ENCODE results near the gene NEGR1.
"Not testable (repeated sequence)": the region's sequence is repeated elsewhere in the genome, so short reads cannot be mapped to it uniquely, and the experiment has no call there.

The NEGR1 gene

GRCh38 chr1:71921204-71921603 is 361.1 kb downstream of the NEGR1 start:
- no peak for DNase-seq

- DNase-seq: no peak
These were observed 361.8 kb downstream of the NEGR1 start for GRCh38 chr1:71920556-71920955.

GRCh38 chr1:71919811-71920509 is 362.4 kb downstream of the NEGR1 start:
- no peak for DNase-seq

- DNase-seq: no peak
These were observed 363.7 kb downstream of the NEGR1 start for GRCh38 chr1:71918630-71919029.

GRCh38 chr1:71916894-71917293 is 365.4 kb downstream of the NEGR1 start:
- no peak for DNase-seq

GRCh38 chr1:71914626-71915025 is 367.7 kb downstream of the NEGR1 start:
- DNase-seq: no peak

GRCh38 chr1:71908871-71909390 is 373.4 kb downstream of the NEGR1 start:
- DNase-seq: no peak

GRCh38 chr1:71908303-71908702 is 374.0 kb downstream of the NEGR1 start:
- no peak for DNase-seq

GRCh38 chr1:71899881-71900280 is 382.5 kb downstream of the NEGR1 start:
- DNase-seq: no peak

GRCh38 chr1:71888166-71888565 is 394.2 kb downstream of the NEGR1 start:
- DNase-seq: not testable (repeated sequence)

GRCh38 chr1:71885171-71885570 is 397.2 kb downstream of the NEGR1 start:
- DNase-seq: no peak

- no peak for DNase-seq
These were observed 399.7 kb downstream of the NEGR1 start for GRCh38 chr1:71882637-71883036.

GRCh38 chr1:71882226-71882625 is 400.1 kb downstream of the NEGR1 start:
- no peak for DNase-seq

GRCh38 chr1:71881611-71882010 is 400.7 kb downstream of the NEGR1 start:
- peak; percentile 68 for DNase-seq

- DNase-seq: no peak
These were observed 413.0 kb downstream of the NEGR1 start for GRCh38 chr1:71869326-71869725.

- no peak for DNase-seq
These were observed 419.6 kb downstream of the NEGR1 start for GRCh38 chr1:71862756-71863155.

- DNase-seq: no peak
These were observed 421.3 kb downstream of the NEGR1 start for GRCh38 chr1:71861022-71861421.

- DNase-seq: no peak
These were observed 422.5 kb downstream of the NEGR1 start for GRCh38 chr1:71859806-71860205.

- DNase-seq: no peak
These were observed 424.5 kb downstream of the NEGR1 start for GRCh38 chr1:71857862-71858261.

- no peak for DNase-seq
These were observed 429.0 kb downstream of the NEGR1 start for GRCh38 chr1:71853360-71853759.

- DNase-seq: peak; percentile 22
These were observed 431.4 kb downstream of the NEGR1 start for GRCh38 chr1:71850936-71851335.

GRCh38 chr1:71850515-71850914 is 431.8 kb downstream of the NEGR1 start:
- DNase-seq: no peak

- no peak for DNase-seq
These were observed 439.3 kb downstream of the NEGR1 start for GRCh38 chr1:71843012-71843411.

GRCh38 chr1:71839876-71840275 is 442.5 kb downstream of the NEGR1 start:
- DNase-seq: no peak

GRCh38 chr1:71836904-71837303 is 445.4 kb downstream of the NEGR1 start:
- DNase-seq: no peak
